ENCODE results near the gene SLC39A11. TPM values are rescaled to one million over a fixed set of nuclear protein-coding genes. Genes with fewer than 3 reads are reported as not detected.

Gene SLC39A11
- total RNA-seq, 1 experiment from 2014 or later: 15.8 TPM

- Mint-ChIP-seq H3K9me3 (ENCODE audit: unreplicated experiment) (peaks cover 7% of the 10 kb centered on the region), H3K27ac (ENCODE audit: low read depth, unreplicated experiment) (no peak overlapping the region), H3K4me3 (ENCODE audit: unreplicated experiment) (no peak overlapping the region), H3K36me3 (ENCODE audit: insufficient read depth, unreplicated experiment) (no peaks in the 10 kb centered on the region), H3K27me3 (ENCODE audit: insufficient read depth, unreplicated experiment) (no peaks in the 10 kb centered on the region), H3K4me1 (ENCODE audit: insufficient read depth, unreplicated experiment) (peaks cover 17% of the 10 kb centered on the region)
- no peak for DNase-seq (ENCODE audit: unreplicated experiment)
- no TSS peak for BruUV-seq (replicated peaks)
- POLR2A ChIA-PET: no interaction called here
- intact Hi-C loops (cut with micrococcal nuclease): no loop called here
- CTCF ChIA-PET: interaction anchor here (1.0 kb wide), 1 partner anchor 136 kb away, joined by 3 read pairs; no protein-coding TSS in a partner anchor
- no peak for TF ChIP-seq CTCF (IDR thresholded peaks at IDR 0.05; ENCODE audit: unreplicated experiment)
These were observed 395.8 kb downstream of the SLC39A11 start for GRCh38 chr17:72696721-72697120.

GRCh38 chr17:72696156-72696555, 396.3 kb downstream of the SLC39A11 start:
- CTCF ChIA-PET: interaction anchor here (0.5 to 1.0 kb wide), 2 partner anchors 40 to 135 kb away, joined by 3 read pairs; no protein-coding TSS in a partner anchor
- Mint-ChIP-seq H3K9me3 (ENCODE audit: unreplicated experiment) (peaks cover 7% of the 10 kb centered on the region), H3K36me3 (ENCODE audit: insufficient read depth, unreplicated experiment) (no peaks in the 10 kb centered on the region), H3K4me3 (ENCODE audit: unreplicated experiment) (no peak overlapping the region), H3K27ac (ENCODE audit: low read depth, unreplicated experiment) (peak overlapping the region; percentile 23), H3K4me1 (ENCODE audit: insufficient read depth, unreplicated experiment) (peaks cover 17% of the 10 kb centered on the region), H3K27me3 (ENCODE audit: insufficient read depth, unreplicated experiment) (no peaks in the 10 kb centered on the region)
- intact Hi-C loops (cut with micrococcal nuclease): no loop called here
- BruUV-seq (replicated peaks): no TSS peak
- POLR2A ChIA-PET: no interaction called here
- TF ChIP-seq CTCF (IDR thresholded peaks at IDR 0.05; ENCODE audit: unreplicated experiment): no peak
- no peak for DNase-seq (ENCODE audit: unreplicated experiment)

- CTCF ChIA-PET: interaction anchor here (0.6 kb wide), 2 partner anchors 26 to 31 kb away, joined by 3 to 9 read pairs; no protein-coding TSS in a partner anchor
- no peak overlapping the region for H3K27ac Mint-ChIP-seq (ENCODE audit: low read depth, unreplicated experiment)
- intact Hi-C loops (cut with micrococcal nuclease): no loop called here
- no peak for TF ChIP-seq CTCF (IDR thresholded peaks at IDR 0.05; ENCODE audit: unreplicated experiment)
- H3K4me3 Mint-ChIP-seq (ENCODE audit: unreplicated experiment): no peak overlapping the region
- no TSS peak for BruUV-seq (replicated peaks)
- DNase-seq (ENCODE audit: unreplicated experiment): no peak
- no peaks in the 10 kb centered on the region for H3K9me3 Mint-ChIP-seq (ENCODE audit: unreplicated experiment)
- H3K27me3 Mint-ChIP-seq (ENCODE audit: insufficient read depth, unreplicated experiment): no peaks in the 10 kb centered on the region
- no peaks in the 10 kb centered on the region for H3K36me3 Mint-ChIP-seq (ENCODE audit: insufficient read depth, unreplicated experiment)
- POLR2A ChIA-PET: no interaction called here
- peaks cover under 1% of the 10 kb centered on the region for H3K4me1 Mint-ChIP-seq (ENCODE audit: insufficient read depth, unreplicated experiment)
These were observed 398.5 kb downstream of the SLC39A11 start for GRCh38 chr17:72693956-72694355.

- ChIA-PET CTCF (interaction anchor here (0.6 kb wide), 2 partner anchors 25 to 31 kb away, joined by 3 to 9 read pairs; no protein-coding TSS in a partner anchor), POLR2A (no interaction called here)
- Mint-ChIP-seq H3K27me3 (ENCODE audit: insufficient read depth, unreplicated experiment) (no peaks in the 10 kb centered on the region), H3K9me3 (ENCODE audit: unreplicated experiment) (no peaks in the 10 kb centered on the region), H3K4me1 (ENCODE audit: insufficient read depth, unreplicated experiment) (no peaks in the 10 kb centered on the region), H3K36me3 (ENCODE audit: insufficient read depth, unreplicated experiment) (no peaks in the 10 kb centered on the region), H3K4me3 (ENCODE audit: unreplicated experiment) (no peak overlapping the region), H3K27ac (ENCODE audit: low read depth, unreplicated experiment) (no peak overlapping the region)
- TF ChIP-seq CTCF (IDR thresholded peaks at IDR 0.05; ENCODE audit: unreplicated experiment): no peak
- no TSS peak for BruUV-seq (replicated peaks)
- DNase-seq (ENCODE audit: unreplicated experiment): no peak
- intact Hi-C loops (cut with micrococcal nuclease): no loop called here
These were observed 399.2 kb downstream of the SLC39A11 start for GRCh38 chr17:72693151-72693878.
